Fibroblast of the conjunctiva (primary cell): ENCODE results near the gene PLCB4.

Experiments used
- DNase-seq: peaks from one replicate; pipeline ENCODE4 v3.0.0-alpha.2; 2010; ENCODE audit warnings: low read depth

Gene PLCB4

GRCh38 chr20:9402546-9402945, 333.7 kb downstream of the PLCB4 start:
- DNase-seq: no peak

- no peak for DNase-seq
Observed at GRCh38 chr20:9403448-9403847, 334.6 kb downstream of the PLCB4 start.

- peak; percentile 59 for DNase-seq
Observed at GRCh38 chr20:9407805-9408421, 339.0 kb downstream of the PLCB4 start.

DNA sequence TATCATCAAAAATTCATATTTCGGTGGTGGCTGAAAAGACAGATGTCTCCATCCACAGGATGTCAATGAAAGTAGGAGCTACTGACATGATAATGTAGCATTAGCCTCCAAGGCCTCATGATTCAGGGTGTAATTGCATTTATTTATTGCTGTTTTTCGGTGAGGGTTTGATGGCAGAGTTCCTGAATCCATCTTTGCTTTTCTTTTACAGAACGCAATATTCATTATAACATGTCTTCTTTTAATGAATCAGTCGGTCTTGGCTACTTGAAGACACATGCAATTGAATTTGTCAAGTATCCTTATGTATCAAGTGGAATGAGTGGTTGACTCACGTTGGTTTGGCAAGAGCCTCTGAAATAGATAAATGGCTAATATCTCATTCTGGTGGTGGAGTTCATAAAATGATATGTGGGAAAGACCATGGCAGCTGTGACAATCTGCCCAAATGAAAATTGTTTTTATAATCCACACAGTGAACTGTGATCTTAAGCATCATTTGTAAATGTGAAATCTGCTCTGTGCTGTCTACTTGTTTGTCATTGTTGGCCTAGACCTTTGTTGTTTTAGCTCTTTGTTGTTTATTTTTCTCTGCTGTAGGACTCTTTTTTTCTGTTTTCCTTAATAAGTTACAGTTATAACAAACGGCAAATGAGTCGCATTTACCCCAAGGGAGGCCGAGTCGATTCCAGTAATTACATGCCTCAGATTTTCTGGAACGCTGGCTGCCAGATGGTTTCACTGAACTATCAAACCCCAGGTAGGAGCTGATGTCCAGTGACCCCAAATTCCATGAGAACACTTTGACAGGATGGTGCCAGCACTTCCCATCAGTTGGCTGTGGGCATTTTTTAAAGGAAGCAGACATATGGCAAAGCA, 339.8 kb downstream of the PLCB4 start:
- peak; percentile 12 for DNase-seq

GRCh38 chr20:9409352-9409751, 340.5 kb downstream of the PLCB4 start:
- DNase-seq: no peak

DNA sequence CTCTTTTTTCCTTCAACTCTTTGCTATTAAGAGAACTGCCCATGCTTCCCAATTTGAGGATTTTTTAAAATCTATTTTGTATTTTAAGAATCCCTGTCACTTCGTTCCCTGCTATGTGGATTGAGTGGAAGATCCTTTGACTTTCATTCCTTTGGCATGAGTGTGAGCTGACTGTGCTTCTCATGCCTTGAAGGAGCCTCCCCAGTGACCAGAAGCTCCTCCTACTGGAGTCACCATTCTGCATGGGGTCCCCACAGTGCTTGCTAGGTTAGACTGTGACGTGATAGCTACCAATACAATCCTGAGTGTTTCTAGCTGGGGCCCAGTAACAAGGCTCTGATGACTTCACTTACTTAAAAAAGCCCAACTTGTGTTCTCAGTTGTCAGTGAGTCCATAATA, 341.1 kb downstream of the PLCB4 start:
- DNase-seq: no peak

DNA sequence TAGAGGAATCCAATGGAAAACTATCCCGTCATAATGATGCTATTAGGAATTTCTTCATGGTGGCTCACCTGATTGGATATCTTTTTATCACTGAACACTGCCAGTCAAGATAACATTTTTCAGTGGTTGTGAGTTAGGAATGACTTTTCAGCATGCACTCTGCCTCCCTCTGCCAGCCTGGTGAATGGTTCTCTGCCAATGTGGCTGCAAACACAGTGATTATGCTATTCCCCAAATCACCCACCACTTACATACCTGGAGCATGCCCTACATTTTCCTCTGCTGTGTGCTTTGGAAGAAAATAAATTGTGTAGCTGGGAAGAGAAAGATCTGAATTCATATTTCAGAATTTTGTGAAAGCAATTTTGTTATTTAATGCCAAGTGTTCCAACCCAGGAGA, 342.9 kb downstream of the PLCB4 start:
- no peak for DNase-seq

GRCh38 chr20:9412309-9412708, 343.4 kb downstream of the PLCB4 start:
- DNase-seq: no peak

- DNase-seq: no peak
Observed at GRCh38 chr20:9413001-9413400, 344.1 kb downstream of the PLCB4 start.

GRCh38 chr20:9415426-9415825, 346.5 kb downstream of the PLCB4 start:
- no peak for DNase-seq

- no peak for DNase-seq
Observed at GRCh38 chr20:9416421-9416820, 347.5 kb downstream of the PLCB4 start.

DNA sequence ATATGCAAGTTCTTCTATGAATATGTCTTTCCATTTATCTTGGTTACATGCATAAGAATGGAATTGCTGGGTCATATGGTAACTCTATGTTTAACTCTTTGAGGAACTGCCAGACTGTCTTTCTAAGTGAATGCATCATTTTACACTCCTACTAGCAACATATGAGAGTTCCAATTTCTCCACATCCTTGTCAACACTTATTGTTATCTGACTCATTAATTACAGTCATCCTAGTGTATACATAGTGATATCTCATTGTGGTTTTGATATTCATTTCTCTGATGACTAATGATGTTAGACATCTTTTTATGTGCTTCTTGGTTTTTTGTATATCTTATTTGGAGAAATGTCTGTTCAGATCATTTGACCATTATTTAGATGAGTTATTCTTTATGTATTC, 348.8 kb downstream of the PLCB4 start:
- no peak for DNase-seq

- no peak for DNase-seq
Observed at GRCh38 chr20:9422321-9423057, 353.6 kb downstream of the PLCB4 start.

DNA sequence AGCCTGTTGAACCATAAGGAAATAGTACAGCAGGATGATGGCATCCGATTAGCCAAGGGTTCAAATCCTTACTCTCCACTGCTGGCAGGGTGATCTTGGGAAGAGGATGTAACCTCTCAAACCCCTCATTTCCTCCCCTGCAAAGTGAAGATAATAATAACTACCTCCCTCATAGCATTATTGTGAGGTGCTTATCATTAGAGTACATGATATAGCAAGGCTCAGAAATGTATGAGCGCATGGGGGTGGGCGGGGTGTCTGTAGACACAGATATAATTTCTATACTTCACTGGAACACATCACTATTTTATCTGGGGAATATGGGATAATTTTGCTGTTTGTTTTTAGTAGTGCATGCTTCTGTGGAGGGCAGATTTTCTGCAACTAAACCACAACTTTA, 355.7 kb downstream of the PLCB4 start:
- DNase-seq: no peak

DNA sequence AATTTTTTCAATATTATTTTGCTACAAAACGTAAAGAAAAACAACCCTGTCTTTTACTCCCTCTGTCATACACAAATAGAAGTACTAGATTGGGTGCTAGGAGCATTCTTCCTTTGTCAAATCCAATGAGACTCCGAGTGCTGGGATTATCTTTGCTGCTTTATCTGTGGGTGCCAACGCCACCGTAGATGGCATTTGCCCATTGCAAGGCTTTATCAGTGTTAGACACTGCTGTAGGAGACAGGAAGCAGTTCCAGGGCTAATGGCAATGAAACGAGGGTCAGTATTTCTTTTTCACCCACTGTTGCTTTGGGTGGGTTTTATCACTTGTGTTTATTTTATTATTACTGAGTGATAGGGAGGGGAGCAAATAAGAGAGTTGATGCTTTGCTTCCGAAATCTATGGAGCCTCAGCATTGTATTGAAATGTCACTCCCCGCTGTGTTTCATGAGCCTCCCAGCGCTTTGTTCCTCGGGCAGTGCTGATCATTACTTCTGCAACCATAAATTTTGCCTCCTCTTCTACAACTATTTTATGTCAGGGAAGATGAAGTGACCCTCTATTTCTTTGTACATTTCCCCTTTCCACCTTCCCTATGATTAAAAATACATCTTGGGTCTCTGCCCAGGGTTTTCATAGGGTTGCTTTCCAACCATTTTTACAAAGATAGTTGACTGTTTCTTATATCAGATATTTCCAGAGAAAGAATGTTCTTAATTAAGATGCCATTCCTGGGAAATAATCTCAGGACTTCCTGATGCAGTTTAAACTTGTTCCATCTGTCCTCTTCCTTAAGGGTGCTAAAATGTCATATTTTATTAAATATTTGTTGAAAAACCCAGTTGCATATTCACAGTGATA, 358.8 kb downstream of the PLCB4 start:
- DNase-seq: no peak

DNA sequence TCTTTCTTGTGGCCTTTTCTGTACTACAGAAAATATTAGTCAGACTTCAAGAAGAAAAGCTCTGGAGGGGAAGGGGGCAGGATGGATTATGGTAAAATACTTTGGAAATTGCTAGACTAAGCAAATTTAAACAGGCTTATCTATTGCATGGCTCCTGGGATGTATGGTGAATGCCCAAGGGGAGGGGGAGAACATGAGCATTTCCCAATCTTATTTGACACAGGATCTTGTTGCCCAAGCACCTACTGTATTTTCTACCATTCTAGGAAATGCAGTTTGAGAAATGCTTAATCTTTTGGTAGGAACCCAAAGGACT, 359.4 kb downstream of the PLCB4 start:
- no peak for DNase-seq

GRCh38 chr20:9439806-9440205, 370.9 kb downstream of the PLCB4 start:
- no peak for DNase-seq

GRCh38 chr20:9440892-9441291, 372.0 kb downstream of the PLCB4 start:
- no peak for DNase-seq

- DNase-seq: no peak
Observed at GRCh38 chr20:9441948-9442347, 373.1 kb downstream of the PLCB4 start.

GRCh38 chr20:9442858-9443257, 374.0 kb downstream of the PLCB4 start:
- no peak for DNase-seq

- no peak for DNase-seq
Observed at GRCh38 chr20:9444921-9445320, 376.0 kb downstream of the PLCB4 start.

GRCh38 chr20:9447182-9447581, 378.3 kb downstream of the PLCB4 start:
- no peak for DNase-seq
